ENCODE data around the gene SELENOM.
"Not testable (repeated sequence)": the region's sequence is repeated elsewhere in the genome, so short reads cannot be mapped to it uniquely, and the experiment has no call there.

SELENOM gene

GRCh38 chr22:31075961-31076360, 31.4 kb downstream of the SELENOM start:
- DNase-seq (ENCODE audit: low spot score) = no peak

GRCh38 chr22:31073545-31074145, 33.7 kb downstream of the SELENOM start:
- DNase-seq (ENCODE audit: low spot score) = not testable (repeated sequence)

GRCh38 chr22:31073125-31073524, 34.2 kb downstream of the SELENOM start:
- DNase-seq (ENCODE audit: low spot score) = not testable (repeated sequence)

GRCh38 chr22:31069691-31070314, 37.6 kb downstream of the SELENOM start:
- not testable (repeated sequence) for DNase-seq (ENCODE audit: low spot score)

GRCh38 chr22:31068970-31069369, 38.4 kb downstream of the SELENOM start:
- DNase-seq (ENCODE audit: low spot score) = no peak

DNA sequence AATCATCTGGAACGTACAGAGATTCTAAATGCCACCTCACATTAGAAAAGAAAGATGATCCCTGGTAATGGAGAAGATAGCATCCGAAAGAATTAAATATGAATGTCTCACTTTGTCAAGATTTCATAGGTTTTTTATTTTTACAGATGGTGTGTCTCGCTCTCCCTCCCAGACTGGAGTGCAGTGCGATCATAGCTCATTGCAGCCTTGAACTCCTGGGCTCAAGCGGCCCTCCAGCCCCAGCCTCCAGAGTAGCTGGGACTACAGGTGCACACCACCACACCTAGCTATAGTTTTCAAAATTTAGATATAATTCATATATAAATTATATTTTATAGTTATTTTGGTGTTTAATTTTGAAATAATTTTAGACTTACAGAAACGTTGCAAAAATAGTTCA, 43.0 kb downstream of the SELENOM start:
- DNase-seq (ENCODE audit: low spot score) = no peak

DNA sequence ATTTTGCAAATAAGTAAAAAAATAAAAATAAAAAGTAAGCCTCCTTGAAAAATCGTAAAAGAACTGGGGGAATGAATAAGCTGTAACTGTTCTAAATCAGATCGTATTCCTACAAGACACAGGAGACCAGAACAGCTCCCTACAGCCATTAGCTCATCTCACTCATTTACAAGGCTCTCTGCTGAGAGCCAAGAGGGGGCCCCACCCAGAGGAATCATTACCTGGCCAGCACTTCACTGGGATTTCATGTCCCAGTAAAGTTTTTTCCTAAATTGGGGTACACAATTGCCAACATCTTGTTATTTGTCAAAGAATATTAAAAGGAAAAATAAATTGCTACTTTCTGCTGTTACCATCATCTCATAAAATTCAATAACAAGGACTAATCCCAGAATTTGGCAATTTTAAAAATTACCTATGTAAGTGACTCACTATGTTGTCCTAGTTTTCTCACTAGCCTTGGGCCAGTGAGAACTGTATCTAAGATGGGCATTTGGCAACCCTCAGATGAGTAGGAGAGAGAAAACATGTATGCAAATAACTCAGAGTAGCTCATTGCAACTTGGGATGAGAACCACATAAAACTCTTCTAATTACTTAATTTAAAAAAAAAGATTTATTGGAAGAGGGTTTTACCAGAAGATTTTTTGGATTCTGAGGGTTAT, 44.7 kb downstream of the SELENOM start:
- DNase-seq (ENCODE audit: low spot score) = no peak

- not testable (repeated sequence) for DNase-seq (ENCODE audit: low spot score)
Observed at GRCh38 chr22:31059663-31060062, 47.7 kb downstream of the SELENOM start.

- DNase-seq (ENCODE audit: low spot score) = no peak
Observed at GRCh38 chr22:31056986-31057599, 50.3 kb downstream of the SELENOM start.

GRCh38 chr22:31055635-31056159, 51.7 kb downstream of the SELENOM start:
- peak; percentile 21 for DNase-seq (ENCODE audit: low spot score)

- DNase-seq (ENCODE audit: low spot score) = no peak
Observed at GRCh38 chr22:31055117-31055634, 52.2 kb downstream of the SELENOM start.
